GM19324 (cell line): Measurements from ENCODE around the gene CC2D1B.

Experiments
- ATAC-seq: cut with Tn5 transposase; IDR thresholded peaks from one replicate; pipeline ENCODE4 v1.9.1; 2021; ENCODE audit warnings: mild to moderate bottlenecking, moderate library complexity; ENCODE audit not compliant: unreplicated experiment, low FRiP score

Gene CC2D1B

DNA sequence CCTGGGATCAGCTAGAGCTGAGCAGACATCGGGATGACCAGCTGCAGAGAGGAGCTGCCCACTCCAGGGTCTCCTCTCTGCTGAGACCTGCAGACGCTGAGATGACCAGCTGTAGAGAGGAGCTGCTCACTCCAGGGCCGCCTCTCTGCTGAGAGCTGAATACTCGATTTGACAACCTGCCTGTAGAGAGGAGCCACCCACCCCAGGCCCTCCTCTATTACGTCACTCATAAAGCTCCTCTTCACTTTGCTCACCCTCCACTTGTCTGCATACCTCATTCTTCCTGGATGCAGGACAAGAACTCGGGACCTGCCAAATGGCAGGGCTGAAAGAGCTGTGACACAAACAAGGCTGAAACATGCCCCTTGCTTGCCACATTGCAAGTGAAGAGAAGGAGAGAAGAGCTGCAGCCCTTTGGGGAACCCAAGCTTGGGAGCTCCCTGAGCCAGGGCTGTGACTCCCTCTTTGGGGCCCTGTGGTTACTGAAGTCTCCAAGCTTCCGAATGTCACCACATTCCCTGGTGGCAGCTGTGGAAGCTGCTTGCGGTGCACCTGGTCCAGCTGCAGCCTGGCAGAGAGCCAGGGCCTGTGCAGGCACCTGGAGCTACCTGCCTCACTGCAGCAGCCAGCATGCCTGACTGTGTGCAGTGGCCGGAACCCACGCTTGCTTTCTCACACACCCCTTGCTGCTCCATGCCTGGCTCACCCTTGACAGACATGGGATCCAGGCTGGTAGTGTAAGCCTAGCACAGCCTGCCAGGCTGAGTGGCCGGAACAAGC lies 59.6 kb downstream of the CC2D1B start:
- no peak for ATAC-seq

GRCh38 chr1:52305417-52306226 lies 60.4 kb downstream of the CC2D1B start:
- no peak for ATAC-seq
